Posterior cingulate gyrus (tissue), 11 donors: Measurements from ENCODE around the gene PIP5KL1.

ENCODE experiments used
- DNase-seq, 10 donors: peaks; one replicate each; pipeline versions ENCODE4 v3.0.0 to v3.0.0-alpha.2; 2020 to 2021; ENCODE audit warnings: mixed read lengths in 3 of 10
- intact Hi-C: fragments of 100-400 bp; cut with DNase I; formaldehyde crosslinking; loops from one replicate; pipeline ENCODE4 v1.15.1; 2023

Gene PIP5KL1

DNA sequence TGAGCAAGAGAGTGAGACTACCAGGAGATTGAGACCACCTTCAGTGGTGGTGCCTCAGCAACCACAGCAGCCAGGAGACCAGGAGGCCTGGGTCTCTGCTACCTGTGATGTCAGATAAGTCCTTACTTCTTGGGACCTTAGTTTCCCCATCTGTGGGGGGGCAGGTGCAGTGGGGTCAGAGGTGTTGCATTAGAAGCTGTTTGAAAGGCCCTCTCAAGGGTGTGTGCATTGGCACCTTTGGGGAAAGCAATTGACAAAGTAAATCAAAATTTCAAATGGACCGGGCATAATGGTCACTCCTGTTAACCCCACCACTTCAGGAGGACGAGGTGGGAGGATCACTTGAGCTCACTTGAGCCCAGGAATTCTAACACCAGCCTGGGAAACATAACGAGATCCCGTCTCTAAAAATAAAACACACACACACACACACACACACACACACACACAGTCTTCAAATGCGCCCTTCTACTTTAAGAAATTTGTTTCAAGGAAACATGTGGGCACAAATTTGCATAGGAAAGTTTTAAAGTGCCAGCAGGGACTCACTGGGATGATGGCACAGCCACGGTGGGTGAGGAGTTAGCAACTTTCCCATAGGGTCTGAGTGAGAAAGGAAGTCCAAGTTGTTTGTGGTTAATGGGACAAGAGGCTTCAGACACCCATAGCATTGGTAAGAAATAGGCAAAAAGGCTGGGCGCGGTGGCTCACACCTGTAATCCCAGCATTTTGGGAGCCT is 51.8 kb downstream of the PIP5KL1 start:
- intact Hi-C loops: loop anchor here (10.0 kb wide), 1 partner anchor 74 kb away; the partner anchor contains the start of gene FPGS
- DNase-seq: no peak

DNA sequence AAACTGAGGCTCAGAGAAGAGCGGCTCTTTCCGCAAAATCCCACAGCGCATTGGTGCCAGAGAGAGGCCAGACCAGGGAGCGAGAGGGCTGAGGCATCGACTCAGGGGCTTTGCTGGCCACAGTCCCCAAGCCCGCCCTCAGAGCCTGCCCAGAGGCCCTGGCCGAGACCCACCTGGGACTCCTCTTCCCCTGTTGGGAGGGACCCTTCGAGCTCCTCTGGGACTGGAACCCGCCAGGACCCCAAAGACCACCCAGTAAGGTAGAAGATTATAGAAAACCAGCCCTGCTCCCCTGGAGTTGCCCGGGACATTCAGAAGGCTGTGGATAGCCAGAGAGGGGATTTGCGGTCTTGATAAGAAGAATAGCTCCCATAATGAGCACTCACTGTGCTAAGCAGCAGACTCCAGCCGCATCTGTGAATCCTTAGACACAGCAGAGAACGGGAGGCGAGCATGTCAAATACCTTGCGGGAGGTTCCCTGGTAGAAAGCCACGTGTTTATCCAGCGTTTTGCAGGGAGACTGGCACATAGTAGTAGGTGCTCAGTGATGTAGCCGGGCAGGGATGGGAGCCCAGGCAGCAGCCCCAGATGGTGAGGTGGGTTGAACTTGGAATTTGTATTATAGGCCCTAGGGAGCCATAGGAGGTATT is 52.5 kb downstream of the PIP5KL1 start:
- DNase-seq: peak in 1 of 10 donors; percentile 80
- intact Hi-C loops: loop anchor here (10.0 kb wide), 1 partner anchor 73 kb away; the partner anchor contains the start of gene FPGS

DNA sequence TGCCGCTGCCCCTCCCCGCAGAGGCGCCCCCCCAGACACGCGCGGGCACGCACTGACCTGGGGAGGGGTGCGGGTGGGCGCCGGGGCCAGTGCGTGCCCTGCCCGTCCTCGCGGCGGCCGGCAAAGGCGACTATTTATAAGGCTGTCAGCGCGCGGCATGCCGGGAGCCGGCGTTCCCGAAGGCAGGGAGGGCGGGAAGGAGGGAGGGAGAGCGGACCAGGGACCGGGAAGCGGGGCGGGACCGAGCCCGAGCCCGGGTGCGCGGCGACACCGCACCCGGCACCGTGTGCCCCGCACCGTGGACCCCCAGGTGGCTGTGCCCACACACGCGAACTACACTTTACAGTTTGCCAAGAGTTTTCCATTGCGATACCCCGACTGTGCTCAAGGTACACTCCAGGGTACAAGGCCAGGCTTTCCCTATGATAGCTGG is 53.0 kb downstream of the PIP5KL1 start, which contains the start of gene AK1:
Gene AK1 (minus strand): TSS at position 110 of the 433 bp plus-strand sequence. CDS start 3,058 bp downstream, outside the sequence.
- intact Hi-C loops: loop anchor here (10.0 kb wide), 1 partner anchor 73 kb away; the partner anchor contains the start of gene FPGS
- peak; percentile 88 to 98 (median 90) for DNase-seq

DNA sequence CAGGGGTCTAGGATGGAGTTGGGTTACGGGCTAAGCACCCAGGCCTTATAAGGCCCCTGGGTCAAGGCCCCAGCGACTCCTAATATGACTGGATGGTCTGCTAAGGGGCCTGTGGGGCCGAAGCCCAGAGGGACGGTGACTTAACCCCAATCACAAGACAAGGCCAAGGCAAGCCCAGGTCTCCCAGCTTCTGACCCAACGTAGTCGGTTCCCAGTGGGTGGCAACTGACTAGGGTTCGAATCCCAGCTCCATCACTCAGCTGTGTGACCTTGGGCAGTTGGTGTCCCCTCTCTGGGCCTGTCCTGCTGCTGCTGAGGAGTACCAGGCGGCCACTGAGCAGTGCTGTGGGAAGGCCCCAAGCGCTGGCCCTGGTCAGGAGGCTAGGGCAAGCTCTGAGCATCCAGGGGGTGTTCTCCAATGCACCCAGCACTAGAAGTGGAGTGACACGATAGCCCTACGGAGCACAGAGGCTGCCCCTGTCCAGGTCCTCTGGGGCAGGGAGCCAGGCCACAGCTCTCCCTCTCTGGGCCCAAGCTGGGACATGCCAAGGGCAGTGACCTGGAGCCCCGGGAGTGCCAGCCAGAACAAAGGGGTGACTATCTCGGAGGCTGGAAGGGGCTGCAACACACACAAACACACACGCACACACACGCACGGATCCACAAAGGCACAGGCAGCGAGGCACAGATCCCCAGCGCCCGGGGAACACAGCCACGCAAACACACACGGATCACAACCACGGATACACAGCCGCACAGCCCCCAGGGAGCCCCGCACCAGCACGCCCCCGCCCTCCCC is 53.6 kb downstream of the PIP5KL1 start:
- intact Hi-C loops: loop anchor here (10.0 kb wide), 1 partner anchor 72 kb away; the partner anchor contains the start of gene FPGS
- peak in 5 of 10 donors; percentile 24 to 49 (median 41) for DNase-seq

DNA sequence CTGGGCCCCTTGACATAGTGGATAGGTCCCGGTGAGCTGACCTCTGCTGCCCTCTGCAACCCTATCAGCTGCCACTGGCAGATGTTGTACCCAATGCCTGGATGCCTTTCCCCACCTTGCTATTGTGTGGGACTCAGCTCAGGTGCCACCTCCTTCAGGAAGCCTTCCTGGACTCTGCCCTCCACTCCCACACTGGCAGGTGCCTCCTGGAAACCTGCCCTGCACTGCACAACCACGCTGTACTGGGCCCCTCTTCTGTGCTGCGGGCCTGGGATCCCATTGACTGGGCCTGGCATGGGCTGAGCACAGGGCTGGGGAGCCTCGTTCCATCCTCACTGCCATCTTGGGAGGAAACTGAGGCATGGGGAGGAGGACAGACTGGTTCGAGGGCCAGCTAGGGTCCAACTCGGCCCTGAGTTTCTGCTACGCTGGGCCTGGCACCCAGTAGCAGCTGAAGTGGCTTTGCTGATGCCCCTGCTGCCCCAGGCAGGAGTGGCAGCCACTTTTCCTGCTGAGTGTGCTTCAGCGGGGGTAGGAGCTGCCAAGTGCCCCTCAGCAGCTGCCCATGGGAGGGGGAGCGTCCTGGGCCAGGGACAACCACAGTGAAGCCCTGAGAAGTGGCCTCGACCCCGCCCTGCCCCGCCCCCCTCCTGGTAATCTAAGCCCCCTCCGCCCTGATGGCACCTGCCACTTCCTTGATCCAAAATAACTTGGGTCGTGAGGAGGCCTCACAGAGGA is 54.4 kb downstream of the PIP5KL1 start:
- DNase-seq: peak in 1 of 10 donors; percentile 84
- intact Hi-C loops: loop anchor here (10.0 kb wide), 1 partner anchor 71 kb away; the partner anchor contains the start of gene FPGS

DNA sequence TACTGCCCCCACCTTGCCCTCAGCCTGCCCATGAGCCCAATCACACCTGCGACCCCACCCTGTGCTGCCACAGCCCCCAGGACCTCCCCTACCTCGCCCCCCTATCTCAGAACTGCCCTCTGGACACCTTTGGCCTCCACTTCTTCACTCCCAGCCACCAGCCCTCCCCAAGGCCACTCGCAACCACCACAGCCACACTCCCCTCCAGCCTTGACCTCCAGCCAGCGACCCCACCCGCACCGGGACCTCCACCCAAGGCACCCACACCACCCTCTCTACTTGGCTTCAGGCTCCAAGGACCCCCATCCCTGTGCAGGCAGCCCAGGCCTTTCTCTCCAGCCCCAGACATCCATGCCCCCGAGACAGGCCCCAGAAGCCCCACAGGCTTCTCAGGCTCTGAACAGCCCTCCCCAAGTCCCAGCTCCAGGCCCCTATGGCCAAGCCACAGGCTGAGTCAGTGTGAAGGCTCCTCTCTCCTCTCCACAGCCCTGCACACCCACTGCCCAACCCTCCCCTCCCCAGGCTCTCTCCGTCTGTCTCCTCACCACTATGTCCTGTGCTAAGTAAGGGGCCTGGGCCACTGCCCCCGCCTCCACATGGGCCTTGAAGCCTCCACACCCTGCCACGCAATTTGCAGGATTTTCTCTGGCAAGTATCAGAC is 55.1 kb downstream of the PIP5KL1 start:
- DNase-seq: peak in 1 of 10 donors; percentile 67
- intact Hi-C loops: loop anchor here (10.0 kb wide), 1 partner anchor 71 kb away; the partner anchor contains the start of gene FPGS

DNA sequence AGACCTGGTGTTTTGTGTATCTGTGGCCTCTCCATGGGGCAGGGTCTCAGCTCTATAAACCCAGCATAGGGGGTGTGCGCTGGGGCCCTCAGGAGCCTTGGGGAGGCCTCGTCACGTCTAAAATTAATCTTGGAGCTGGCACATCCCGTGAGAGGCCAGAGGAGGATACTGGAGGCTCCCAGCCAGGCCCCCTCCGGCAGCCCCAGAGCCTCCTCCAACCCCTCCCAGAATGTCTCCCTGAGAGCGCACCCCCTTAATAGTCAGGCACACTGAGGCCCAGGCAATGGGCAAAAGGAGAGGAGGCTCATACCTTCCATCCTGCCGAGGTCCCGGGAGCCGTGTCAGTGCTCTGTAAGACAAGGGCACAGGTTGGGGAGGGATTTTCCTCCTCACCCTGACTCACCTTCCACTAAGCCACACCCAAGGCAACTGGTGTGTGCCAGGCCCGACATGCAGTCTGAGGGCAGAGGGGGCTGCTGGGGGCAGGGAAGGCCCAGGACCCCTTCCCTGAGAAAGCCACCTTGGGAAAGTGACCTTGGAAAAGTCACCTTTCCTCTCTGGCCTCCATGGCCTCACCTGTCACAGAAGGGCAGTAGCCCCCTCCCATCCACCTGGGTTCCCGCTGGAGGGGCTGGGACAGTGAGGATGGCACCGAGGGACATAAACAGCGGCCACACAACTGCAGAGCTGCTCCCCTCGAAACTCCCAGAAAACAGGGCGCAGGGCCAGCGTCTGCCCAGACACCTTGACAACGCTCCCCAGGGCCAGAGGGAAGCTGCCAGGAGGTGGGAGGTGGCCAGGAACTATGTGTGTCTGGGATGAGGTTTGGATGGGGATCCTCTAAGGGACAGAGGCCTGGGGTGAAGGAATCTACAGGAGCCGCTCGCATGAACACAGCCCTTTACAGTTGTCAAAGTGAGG is 56.0 kb downstream of the PIP5KL1 start:
- DNase-seq: peak in 3 of 10 donors; percentile 25 to 77 (median 53)
- intact Hi-C loops: loop anchor here (10.0 kb wide), 1 partner anchor 70 kb away; the partner anchor contains the start of gene FPGS

DNA sequence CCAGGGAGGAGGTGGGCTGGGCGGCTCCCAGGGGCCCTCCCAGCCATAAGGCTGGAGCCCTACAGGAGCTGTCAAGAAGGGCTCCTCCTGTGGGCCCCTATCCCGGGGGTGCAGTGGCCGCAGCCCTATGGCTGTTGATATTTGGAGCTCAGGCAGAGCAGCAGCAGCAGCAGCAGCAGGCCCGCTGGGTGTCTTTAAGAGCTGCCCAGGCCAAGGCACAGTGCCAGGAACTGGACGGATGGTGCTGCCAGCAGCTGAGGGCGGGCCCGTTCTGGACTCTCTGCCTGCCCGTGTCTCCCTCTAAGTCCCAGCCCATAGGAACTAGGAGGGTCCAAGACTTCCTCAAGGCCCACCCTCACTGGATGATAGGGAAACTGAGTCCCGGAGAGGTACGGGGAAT is 56.7 kb downstream of the PIP5KL1 start:
- intact Hi-C loops: loop anchor here (10.0 kb wide), 1 partner anchor 69 kb away; the partner anchor contains the start of gene FPGS
- DNase-seq: peak; percentile 76 to 97 (median 85)

DNA sequence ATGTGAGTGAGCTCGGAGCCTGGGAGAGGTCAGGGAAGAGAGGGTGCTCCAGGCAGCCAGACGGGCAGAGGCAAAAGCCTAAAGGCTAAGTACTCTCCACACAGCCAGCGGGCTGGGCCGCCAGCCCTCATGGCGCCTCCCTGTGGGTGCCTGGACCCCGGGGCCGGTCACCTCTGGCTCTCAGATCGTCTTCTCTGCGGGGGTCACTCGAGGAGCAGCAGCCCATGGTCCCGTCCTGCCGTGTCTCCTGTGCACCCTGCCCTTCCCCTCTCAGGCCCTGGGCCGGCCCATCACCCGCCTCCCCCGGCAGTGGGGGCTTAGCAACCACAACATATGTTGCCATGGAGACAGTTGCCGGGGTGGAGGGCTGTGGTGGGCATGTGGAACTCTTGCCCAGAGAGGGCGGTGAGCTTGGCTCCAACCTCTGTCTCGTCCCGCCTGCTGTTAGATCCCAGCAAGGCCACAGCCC is 57.3 kb downstream of the PIP5KL1 start:
- peak in 7 of 10 donors; percentile 44 to 87 (median 52) for DNase-seq
- intact Hi-C loops: loop anchor here (10.0 kb wide), 1 partner anchor 68 kb away; the partner anchor contains the start of gene FPGS

DNA sequence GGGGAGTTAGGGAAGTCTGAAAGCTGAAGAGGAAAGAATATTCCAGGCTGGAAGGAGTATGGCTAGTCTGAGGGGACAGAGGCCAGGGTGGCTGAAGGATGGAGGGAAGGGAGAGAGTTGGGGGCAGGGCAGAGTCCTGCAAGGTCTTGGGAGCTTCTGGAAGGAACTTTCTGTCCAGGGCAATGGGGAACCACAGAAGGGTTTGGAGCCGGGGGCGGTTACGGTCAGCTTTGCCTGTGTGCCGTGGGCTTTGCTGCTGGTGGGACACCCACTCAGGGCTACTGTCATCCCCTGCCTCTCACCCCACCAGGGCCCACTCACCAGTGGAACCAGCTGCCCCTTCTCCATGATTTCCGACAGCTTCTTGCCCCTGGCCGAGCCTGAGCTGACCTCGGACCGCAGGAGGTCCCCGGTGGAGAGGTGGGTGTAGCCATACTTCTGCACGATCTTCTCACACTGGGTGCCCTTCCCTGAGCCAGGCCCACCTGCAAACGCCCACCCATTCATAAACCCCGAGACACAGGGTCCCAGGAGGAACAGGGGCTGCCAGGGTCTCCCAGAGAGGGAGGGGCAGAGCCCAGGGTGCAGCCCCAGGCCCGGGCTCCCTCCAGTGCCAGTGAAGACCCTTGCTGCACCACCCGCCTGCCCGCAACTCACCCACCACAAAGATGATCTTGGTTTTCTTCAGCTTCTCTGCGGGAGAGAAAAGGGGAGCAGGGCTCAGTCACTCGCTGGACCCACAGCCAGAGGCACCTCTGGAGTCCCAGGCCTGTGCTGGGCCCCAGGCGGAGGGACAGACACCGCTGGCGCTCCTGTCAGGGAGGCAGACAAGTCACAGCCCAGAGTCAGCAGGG is 58.0 kb downstream of the PIP5KL1 start:
- no peak for DNase-seq

DNA sequence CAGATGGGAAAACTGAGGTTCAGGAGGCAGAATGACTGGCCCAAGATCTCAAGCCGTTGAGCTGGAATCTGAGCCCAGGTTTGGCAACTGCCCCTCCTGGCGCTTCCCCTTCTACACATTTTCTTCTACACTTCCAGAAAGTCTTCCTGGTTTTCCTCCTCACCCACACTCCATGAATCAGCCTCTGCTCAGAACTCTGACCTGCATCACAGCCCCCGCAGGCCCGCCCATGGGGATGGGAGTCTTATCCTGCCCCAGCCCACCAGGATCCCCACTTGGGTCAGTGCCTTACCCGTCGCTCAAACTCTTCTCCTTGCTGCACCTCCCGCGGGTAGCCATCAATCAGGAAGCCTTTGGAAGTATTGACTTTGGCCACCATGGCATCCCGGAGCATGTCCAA is 59.0 kb downstream of the PIP5KL1 start:
- intact Hi-C loops: loop anchor here (10.0 kb wide), 1 partner anchor 67 kb away; the partner anchor contains the start of gene FPGS
- DNase-seq: peak in 1 of 10 donors; percentile 67

More for the DNA sequence above, 58.0 kb downstream of the PIP5KL1 start:
- intact Hi-C loops: loop anchor here (10.0 kb wide), 1 partner anchor 68 kb away; the partner anchor contains the start of gene FPGS

DNA sequence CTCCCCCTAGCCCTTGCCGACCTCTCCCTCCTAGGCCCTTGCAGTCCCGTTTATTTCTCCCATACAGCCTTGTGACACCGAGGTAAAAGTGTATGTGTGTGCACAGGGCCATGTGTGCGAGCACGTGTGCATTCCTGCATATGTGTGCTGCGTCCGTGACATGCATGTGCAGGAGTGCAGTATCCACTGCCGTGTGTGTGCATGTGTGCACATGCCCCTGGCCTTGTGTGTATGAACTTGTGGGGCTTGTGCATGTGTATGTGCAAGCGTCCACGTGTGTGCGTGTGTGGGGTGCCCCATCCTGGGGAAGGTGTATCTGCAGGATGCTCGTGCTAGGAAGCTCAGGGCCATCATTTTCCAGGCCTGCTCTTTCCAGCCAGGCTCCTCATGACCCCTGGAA is 59.7 kb downstream of the PIP5KL1 start:
- peak in 1 of 10 donors; percentile 54 for DNase-seq
- intact Hi-C loops: loop anchor here (10.0 kb wide), 1 partner anchor 66 kb away; the partner anchor contains the start of gene FPGS
